H1 (cell line): ENCODE results near the gene CEP85. TPM values are rescaled to one million over a fixed set of nuclear protein-coding genes. Genes with fewer than 3 reads are reported as not detected.

Experiments used
- CTCF ChIA-PET: fragments of 300-600 bp; sonication (Branson Sonifier 250); formaldehyde crosslinking; loops from one replicate; lab custom pipeline; 2021; ENCODE audit not compliant: partially characterized antibody; lab: Charles Lee
- POLR2A ChIA-PET: fragments of 300-600 bp; sonication (Branson Sonifier 250); formaldehyde crosslinking; loops from one replicate; lab custom pipeline; 2021; ENCODE audit warnings: inconsistent platforms; ENCODE audit not compliant: partially characterized antibody; lab: Charles Lee
- DNase-seq, 2 experiments: peaks; one replicate each; pipeline versions ENCODE4 v3.0.0 to v3.0.0-alpha.2; 2010 to 2022; ENCODE audit warnings: low spot score in 2 of 2, low read depth in 1 of 2, mixed read lengths in 1 of 2
- FAIRE-seq: peaks from 2 replicates; lab custom pipeline; 2011; peaks lifted over from hg19 to GRCh38; lab: Jason Lieb, UNC
- H2AFZ ChIP-seq: 2 replicates; pipeline ENCODE4 v1.8.1; 2012; ENCODE audit warnings: low read length, inconsistent platforms
- H2AK5ac ChIP-seq: 2 replicates; pipeline ENCODE4 v1.6.1; 2013; ENCODE audit warnings: low read depth, low read length
- H2BK120ac ChIP-seq: replicated peaks from 2 replicates; pipeline ENCODE3; 2013; ENCODE audit warnings: low read depth, low read length, inconsistent platforms
- H2BK12ac ChIP-seq: 2 replicates; pipeline ENCODE4 v1.6.1; 2013; ENCODE audit warnings: low read depth, low read length
- H2BK15ac ChIP-seq: 2 replicates; pipeline ENCODE4 v1.6.1; 2013; ENCODE audit warnings: low read length
- H2BK20ac ChIP-seq: 2 replicates; pipeline ENCODE4 v1.6.1; 2013; ENCODE audit warnings: low read length
- H2BK5ac ChIP-seq: 2 replicates; pipeline ENCODE4 v1.6.1; 2013; ENCODE audit warnings: low read depth, low read length
- H3K14ac ChIP-seq: 2 replicates; pipeline ENCODE4 v1.6.1; 2013; ENCODE audit warnings: inconsistent platforms; ENCODE audit not compliant: insufficient read length
- H3K18ac ChIP-seq: 2 replicates; pipeline ENCODE4 v1.6.1; 2013; ENCODE audit warnings: low read length; ENCODE audit errors: extremely low read depth
- H3K23ac ChIP-seq: 2 replicates; pipeline ENCODE4 v1.6.1; 2013; ENCODE audit warnings: inconsistent platforms; ENCODE audit not compliant: insufficient read length
- H3K23me2 ChIP-seq: 2 replicates; pipeline ENCODE4 v1.6.1; 2013; ENCODE audit warnings: low read depth, low read length
- H3K27ac ChIP-seq: 2 replicates; pipeline ENCODE4 v1.6.1; 2011; ENCODE audit warnings: low read depth, low read length, inconsistent platforms
- H3K27me3 ChIP-seq, 4 experiments: replicated peaks in 1 of 4; 1 replicate in 1 of 4; 2 replicates in 3 of 4; pipeline versions ENCODE4 v1.6.1 to v1.8.1; 2011 to 2013; ENCODE audit warnings: low read length in 3 of 4, mild to moderate bottlenecking in 3 of 4, inconsistent platforms in 2 of 4, mixed read lengths in 2 of 4, moderate library complexity in 1 of 4; ENCODE audit not compliant: control insufficient read depth in 3 of 4, insufficient read depth in 3 of 4; ENCODE audit errors: extremely low read depth in 1 of 4
- H3K36me3 ChIP-seq, 4 experiments: 2 replicates each; pipeline versions ENCODE4 v1.6.1 to v1.8.1; 2011 to 2013; ENCODE audit warnings: mild to moderate bottlenecking in 4 of 4, low read length in 3 of 4, moderate library complexity in 2 of 4, control low read depth in 1 of 4, inconsistent platforms in 1 of 4; ENCODE audit not compliant: insufficient read depth in 4 of 4, control insufficient read depth in 2 of 4
- H3K4ac ChIP-seq: replicated peaks from 2 replicates; pipeline ENCODE3; 2013; ENCODE audit warnings: low read length, low read depth, mixed read lengths, inconsistent platforms; ENCODE audit not compliant: insufficient read length
- H3K4me1 ChIP-seq, 4 experiments: replicated peaks in 1 of 4; 1 replicate in 1 of 4; 2 replicates in 3 of 4; pipeline versions ENCODE4 v1.6.1 to v1.8.1; 2011 to 2013; ENCODE audit warnings: low read length in 3 of 4, inconsistent platforms in 2 of 4, mixed read lengths in 1 of 4; ENCODE audit not compliant: insufficient read depth in 4 of 4, control insufficient read depth in 3 of 4
- H3K4me2 ChIP-seq, 2 experiments: 2 replicates each; pipeline versions ENCODE4 v1.6.1 to v1.8.1; 2011 to 2013; ENCODE audit warnings: low read depth in 2 of 2, low read length in 2 of 2, control low read depth in 1 of 2, inconsistent platforms in 1 of 2, mild to moderate bottlenecking in 1 of 2; ENCODE audit not compliant: insufficient read depth in 1 of 2
- H3K4me3 ChIP-seq, 4 experiments: fragments of 200-600, 300-600 bp in 1 of 4; sonication (generic), shearing (Covaris generic), sonication (Bioruptor Twin) in 1 of 4; 2 replicates each; pipeline versions ENCODE4 v1.5.1 to v1.8.1; 2011 to 2016; ENCODE audit warnings: low read length in 4 of 4, low read depth in 3 of 4, control low read depth in 2 of 4, inconsistent platforms in 2 of 4, mild to moderate bottlenecking in 2 of 4, mixed read lengths in 1 of 4, moderate library complexity in 1 of 4; ENCODE audit not compliant: insufficient read depth in 2 of 4; ENCODE audit errors: extremely low read depth in 1 of 4
- H3K56ac ChIP-seq: replicated peaks from 2 replicates; pipeline ENCODE3; 2013; ENCODE audit warnings: low read depth, mild to moderate bottlenecking, mixed read lengths, low read length, inconsistent platforms; ENCODE audit not compliant: insufficient read length
- H3K79me1 ChIP-seq: 2 replicates; pipeline ENCODE4 v1.6.1; 2013; ENCODE audit warnings: low read depth, low read length, control low read depth
- H3K79me2 ChIP-seq, 2 experiments: 2 replicates each; pipeline versions ENCODE4 v1.6.1 to v1.8.1; 2012 to 2013; ENCODE audit warnings: low read length in 2 of 2, mild to moderate bottlenecking in 2 of 2, inconsistent platforms in 1 of 2; ENCODE audit not compliant: insufficient read depth in 2 of 2, control insufficient read depth in 1 of 2
- H3K9ac ChIP-seq, 4 experiments: replicated peaks in 1 of 4; 1 replicate in 1 of 4; 2 replicates in 3 of 4; pipeline versions ENCODE4 v1.6.1 to v1.8.1; 2011 to 2013; ENCODE audit warnings: low read depth in 3 of 4, low read length in 3 of 4, control low read depth in 2 of 4, mild to moderate bottlenecking in 2 of 4, moderate library complexity in 2 of 4, inconsistent platforms in 1 of 4; ENCODE audit errors: extremely low read depth in 1 of 4
- H3K9me3 ChIP-seq, 2 experiments: 2 replicates each; pipeline versions ENCODE4 v1.6.1 to v1.8.1; 2012 to 2013; ENCODE audit warnings: mild to moderate bottlenecking in 2 of 2, moderate library complexity in 2 of 2, control low read depth in 1 of 2, inconsistent platforms in 1 of 2, low read depth in 1 of 2, low read length in 1 of 2, mixed read lengths in 1 of 2; ENCODE audit not compliant: insufficient read depth in 2 of 2
- H4K20me1 ChIP-seq, 2 experiments: replicated peaks in 1 of 2; 2 replicates each; pipeline versions ENCODE3 to v1.8.1; 2011 to 2013; ENCODE audit warnings: inconsistent platforms in 2 of 2, low read length in 2 of 2, mild to moderate bottlenecking in 1 of 2; ENCODE audit not compliant: insufficient read depth in 2 of 2, control insufficient read depth in 1 of 2
- H4K5ac ChIP-seq: 2 replicates; pipeline ENCODE4 v1.6.1; 2013; ENCODE audit warnings: low read length, low read depth, mixed read lengths, inconsistent platforms; ENCODE audit not compliant: insufficient read length
- H4K8ac ChIP-seq: 2 replicates; pipeline ENCODE4 v1.8.0; 2013; ENCODE audit warnings: mild to moderate bottlenecking, moderate library complexity, low read length, inconsistent platforms; ENCODE audit not compliant: insufficient read depth; ENCODE audit errors: extremely low read depth
- H4K91ac ChIP-seq: replicated peaks from 2 replicates; pipeline ENCODE3; 2013; ENCODE audit warnings: low read length, mixed read lengths, inconsistent platforms; ENCODE audit not compliant: insufficient read length
- CBX5 ChIP-seq: fragments of 300-800, 300-1000 bp; sonication (generic); IDR thresholded peaks from 2 replicates; pipeline ENCODE4 v1.7.1; 2016; ENCODE audit warnings: antibody characterized with exemption, low read length, low read depth
- CREB1 ChIP-seq: IDR thresholded peaks from 2 replicates; pipeline ENCODE4 v1.6.1; 2012; ENCODE audit warnings: inconsistent platforms
- FOSL1 ChIP-seq: IDR thresholded peaks from 2 replicates; pipeline ENCODE4 v1.6.1; 2011; ENCODE audit warnings: mild to moderate bottlenecking, low read depth, low read length, moderate library complexity; ENCODE audit not compliant: insufficient read depth
- GABPA ChIP-seq: IDR thresholded peaks from 2 replicates; pipeline ENCODE4 v1.6.1; 2011; ENCODE audit warnings: mild to moderate bottlenecking, low read length, moderate library complexity, borderline replicate concordance; ENCODE audit not compliant: insufficient read depth
- HDAC2 ChIP-seq, 2 experiments: fragments of 300-600 bp in 1 of 2; sonication (generic) in 1 of 2; IDR thresholded peaks; 2 replicates each; pipeline ENCODE4 v1.6.1; 2011 to 2012; ENCODE audit warnings: low read depth in 2 of 2, low read length in 2 of 2, mild to moderate bottlenecking in 2 of 2, moderate library complexity in 2 of 2, borderline replicate concordance in 1 of 2, inconsistent platforms in 1 of 2
- KDM1A ChIP-seq: fragments of 200-600, 300-600 bp; sonication (generic); IDR thresholded peaks from 2 replicates; pipeline ENCODE4 v1.7.1; 2016; ENCODE audit warnings: mild to moderate bottlenecking, low read length, borderline replicate concordance
- RAD21 ChIP-seq, 2 experiments: IDR thresholded peaks in 1 of 2; conservative IDR thresholded peaks in 1 of 2; 2 replicates each; pipeline ENCODE4 v1.6.1; 2011; ENCODE audit warnings: low read depth in 2 of 2, low read length in 2 of 2, improper control_type of control experiment in 1 of 2, inconsistent platforms in 1 of 2, mild to moderate bottlenecking in 1 of 2, moderate library complexity in 1 of 2
- RBBP5 ChIP-seq: IDR thresholded peaks from 2 replicates; pipeline ENCODE4 v1.7.1; 2012; ENCODE audit warnings: low read depth, mild to moderate bottlenecking, inconsistent platforms, low read length, moderate library complexity, borderline replicate concordance
- SP2 ChIP-seq: IDR thresholded peaks from 2 replicates; pipeline ENCODE4 v1.6.1; 2012; ENCODE audit warnings: mild to moderate bottlenecking, low read length, inconsistent platforms
- TBP ChIP-seq: IDR thresholded peaks from 2 replicates; pipeline ENCODE4 v1.6.1; 2011; ENCODE audit warnings: low read depth, low read length, improper control_type of control experiment
- WGBS, 2 experiments: shearing (Covaris generic) in 1 of 2; methylation state at CpG; one replicate each; pipeline versions ENCODE4 v1.1.6 to v1.1.7; 2013 to 2015; ENCODE audit warnings: low lambda C conversion rate in 2 of 2, mixed read lengths in 2 of 2, inconsistent platforms in 1 of 2, low coverage in 1 of 2, missing lambda C conversion rate in 1 of 2; ENCODE audit not compliant: insufficient replicate concordance in 2 of 2, insufficient coverage in 1 of 2, insufficient read length in 1 of 2; ENCODE audit errors: extremely low coverage in 1 of 2, missing lambda C conversion rate in 1 of 2; 5-methylcytosine and 5-hydroxymethylcytosine counted together
- polyA plus RNA-seq, 7 experiments: library from polyadenylated mRNA; depleted of rRNA in 3 of 7; stranded (reverse) in 5 of 7; unstranded in 2 of 7; fragments of >200 nt in 5 of 7; fragments of 200-250 nt in 2 of 7; gene quantifications; 1 replicate in 5 of 7; 2 replicates in 1 of 7; 4 replicates in 1 of 7; pipeline versions ENCODE4 v1.2.1 to v1.2.3, GENCODE V29; 2011 to 2013; ENCODE audit warnings: missing spikeins in 2 of 7, mixed read lengths in 2 of 7
- total RNA-seq: library from RNA; stranded (reverse); fragmentation: NEBNext Ultra II Directional; extraction: Animal tissue kit (Norgen Biotek cat#: 25700); gene quantifications from 2 replicates; pipeline ENCODE4 v1.2.1, GENCODE V29; 2021
- TF ChIP-seq, protein P1 (sequence below): IDR thresholded peaks from 2 replicates; pipeline ENCODE4 v1.6.1; 2011; ENCODE audit warnings: low read depth, mild to moderate bottlenecking, low read length; ENCODE audit not compliant: insufficient read depth

The CEP85 gene
- total and polyA plus RNA-seq, 2 of the 8 experiments (the other 6 are each of a cell fraction or from before 2014, with no cell fraction given), result 40.4 to 43.7 TPM

DNA sequence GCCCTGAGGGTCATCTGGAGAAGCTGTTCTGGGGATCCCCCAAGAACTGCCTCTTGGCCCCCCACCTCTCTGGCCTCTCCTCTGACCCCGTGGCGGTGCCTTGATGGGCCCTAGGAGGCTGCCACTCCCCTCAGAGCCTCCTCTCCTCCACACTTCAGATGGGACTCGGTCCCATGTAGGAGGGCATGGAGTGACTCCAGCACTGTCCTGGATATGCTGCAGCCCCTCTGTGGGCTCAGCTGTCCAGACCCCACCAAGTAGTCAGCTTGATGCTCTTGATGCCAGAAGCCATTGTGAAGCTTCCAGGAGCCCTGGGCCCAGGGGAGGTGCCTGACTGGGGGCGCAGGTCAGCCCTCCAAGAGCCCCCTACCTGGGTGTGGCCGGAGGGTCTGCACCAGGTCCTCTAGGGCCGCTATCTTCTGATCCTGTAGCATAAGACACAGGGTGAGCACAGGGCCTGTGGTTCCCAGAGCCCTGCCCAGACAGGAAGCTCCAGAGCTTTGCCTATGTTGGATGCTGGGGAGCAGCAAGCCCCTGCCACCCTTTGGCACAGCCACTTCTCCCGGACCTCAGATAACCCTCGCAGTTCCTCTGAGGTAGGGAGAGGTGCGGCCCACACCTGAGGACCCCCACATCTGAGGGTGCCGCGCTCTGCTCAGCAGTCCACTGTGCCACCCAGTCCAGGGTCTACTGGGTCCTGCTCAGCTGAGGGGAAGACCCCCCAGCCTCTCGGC lies 63.2 kb downstream of the CEP85 start:
- H3K79me2 ChIP-seq, result no peaks in the 10 kb centered on the region
- no peak overlapping the region for H4K5ac ChIP-seq
- H4K8ac ChIP-seq, result no peak overlapping the region
- no peak for FAIRE-seq
- no peak overlapping the region; the same call in 1 of the 2 replicates for H3K18ac ChIP-seq
- H2BK120ac ChIP-seq, result no peak overlapping the region
- no peak overlapping the region for H3K4ac ChIP-seq
- no peak overlapping the region for H3K14ac ChIP-seq
- DNase-seq, result no peak
- H2BK20ac ChIP-seq, result no peak overlapping the region
- no peak overlapping the region for H2AFZ ChIP-seq
- no peaks in the 10 kb centered on the region for H3K79me1 ChIP-seq
- WGBS, 2 experiments, result 96% methylated on average over 11 of the region's 12 CpGs; no CpG with 5 or more reads in 1 of the 2 experiments
- no peak overlapping the region for H3K9ac ChIP-seq
- H3K4me3 ChIP-seq, result no peak overlapping the region
- no peaks in the 10 kb centered on the region for H3K36me3 ChIP-seq
- no peak overlapping the region for H2AK5ac ChIP-seq
- no peak overlapping the region for H3K56ac ChIP-seq
- H3K27me3 ChIP-seq, result no peaks in the 10 kb centered on the region
- H3K27ac ChIP-seq, result no peak overlapping the region
- H2BK15ac ChIP-seq, result no peak overlapping the region
- H3K23ac ChIP-seq, result no peak overlapping the region
- H2BK5ac ChIP-seq, result no peak overlapping the region
- H4K91ac ChIP-seq, result no peak overlapping the region
- no peak overlapping the region for H3K4me2 ChIP-seq
- H3K9me3 ChIP-seq, result no peaks in the 10 kb centered on the region
- POLR2A ChIA-PET, result interaction anchor here (0.5 to 1.4 kb wide), 4 partner anchors 8 to 113 kb away, joined by 3 to 4 read pairs (median 3); partner anchors contain the start of gene LIN28A
- H4K20me1 ChIP-seq, result peaks cover 0 to 3% of the 10 kb centered on the region in 2 experiments
- CTCF ChIA-PET, result interaction anchor here (0.8 to 57.0 kb wide), 7 partner anchors 4 to 564 kb away, joined by 3 to 1530 read pairs (median 3); partner anchors contain the start of genes CD52, SH3BGRL3 and UBXN11
- H2BK12ac ChIP-seq, result no peak overlapping the region
- no peaks in the 10 kb centered on the region for H3K4me1 ChIP-seq
- no peaks in the 10 kb centered on the region for H3K23me2 ChIP-seq
- TF ChIP-seq KDM1A (no peak), CREB1 (no peak), CBX5 (no peak), SP2 (no peak), GABPA (no peak), TBP (no peak), HDAC2 (IDR thresholded peaks at IDR 0.05; ENCODE audit: borderline replicate concordance in 1 of 2, low read depth in 2 of 2, low read length in 2 of 2) (no peak), RAD21 (IDR thresholded peaks at IDR 0.05 in 1 of 2, conservative IDR thresholded peaks at IDR 0.05 in 1 of 2; ENCODE audit: low read depth in 2 of 2, low read length in 2 of 2) (no peak), FOSL1 (no peak), RBBP5 (no peak)
- TF ChIP-seq, protein P1, sequence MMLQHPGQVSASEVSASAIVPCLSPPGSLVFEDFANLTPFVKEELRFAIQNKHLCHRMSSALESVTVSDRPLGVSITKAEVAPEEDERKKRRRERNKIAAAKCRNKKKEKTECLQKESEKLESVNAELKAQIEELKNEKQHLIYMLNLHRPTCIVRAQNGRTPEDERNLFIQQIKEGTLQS, result no peak
